Stimulated activated CD8-positive, alpha-beta memory T cell treated with anti-CD3 and anti-CD28 coated beads, Interleukin-7, amount 100 ng/mL, for 24 hours (primary cell): ENCODE results near the gene AKAIN1.

Source experiments
- DNase-seq: peaks from one replicate; pipeline ENCODE4 v3.0.0-alpha.2; 2020; ENCODE audit warnings: low read depth

The AKAIN1 gene, protein sequence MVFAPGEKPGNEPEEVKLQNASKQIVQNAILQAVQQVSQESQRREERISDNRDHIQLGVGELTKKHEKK

DNA sequence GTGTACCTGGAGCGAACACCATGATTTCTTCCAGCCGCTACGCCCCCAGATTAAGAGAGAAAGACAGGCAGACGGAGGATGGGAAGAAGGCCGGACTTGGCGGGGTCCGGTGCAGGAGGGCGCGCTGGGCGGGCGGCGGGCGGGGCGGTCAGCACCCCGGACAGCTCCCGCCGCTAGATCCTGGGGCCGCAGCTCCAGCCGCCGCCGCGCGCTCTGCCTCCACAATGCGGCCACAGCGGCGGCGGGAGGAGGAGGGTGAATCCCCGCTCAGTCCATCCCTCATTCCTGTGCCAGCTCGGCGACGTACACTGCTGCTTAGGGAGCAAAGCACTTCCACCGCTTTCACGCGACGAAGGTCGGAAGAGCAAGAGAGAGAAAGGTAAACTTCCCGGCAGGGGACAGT lies at the start of gene AKAIN1:
AKAIN1 (minus strand) TSS at position 226 of the 403 bp plus-strand sequence; CDS start at position 22, 204 bp downstream.
- DNase-seq, result no peak

DNA sequence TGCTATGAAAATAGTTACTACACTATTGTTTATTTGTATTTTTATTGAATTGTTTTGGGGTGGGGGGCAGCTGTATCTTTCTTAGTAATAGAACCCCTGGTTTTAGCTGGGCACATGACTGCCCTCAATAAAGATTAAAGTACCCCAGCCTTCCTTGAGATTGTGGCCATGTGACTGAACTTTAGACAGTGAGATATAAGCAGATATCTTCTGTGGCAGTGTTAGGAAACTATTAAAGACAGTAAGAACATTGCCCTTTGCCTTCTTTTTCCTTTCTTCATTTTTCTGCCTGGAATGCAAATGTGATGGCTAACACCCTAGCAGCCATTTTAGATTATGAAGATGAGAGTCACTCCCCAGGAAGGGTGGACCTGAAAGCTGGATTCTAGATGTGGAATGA lies 47.9 kb upstream of the AKAIN1 start:
- no peak for DNase-seq

DNA sequence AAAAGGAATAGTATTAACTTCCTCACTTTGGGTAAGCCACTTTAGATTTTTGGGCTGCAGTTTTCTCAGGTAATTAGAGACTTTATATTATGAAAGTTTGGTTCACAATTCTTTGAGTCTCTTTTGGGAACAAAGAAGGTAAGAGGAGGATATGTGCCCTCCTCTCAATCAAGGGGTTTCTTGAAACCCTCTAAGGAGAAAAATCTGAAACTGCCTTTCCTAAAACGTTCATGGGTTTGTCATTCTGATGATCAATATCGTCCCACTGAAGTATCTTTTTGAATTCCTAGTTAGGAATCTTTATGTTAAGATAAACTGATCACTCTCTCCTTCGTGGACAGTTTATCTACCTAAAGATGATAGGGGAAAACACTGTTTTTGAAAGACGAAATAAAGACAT lies 42.4 kb upstream of the AKAIN1 start:
- no peak for DNase-seq

DNA sequence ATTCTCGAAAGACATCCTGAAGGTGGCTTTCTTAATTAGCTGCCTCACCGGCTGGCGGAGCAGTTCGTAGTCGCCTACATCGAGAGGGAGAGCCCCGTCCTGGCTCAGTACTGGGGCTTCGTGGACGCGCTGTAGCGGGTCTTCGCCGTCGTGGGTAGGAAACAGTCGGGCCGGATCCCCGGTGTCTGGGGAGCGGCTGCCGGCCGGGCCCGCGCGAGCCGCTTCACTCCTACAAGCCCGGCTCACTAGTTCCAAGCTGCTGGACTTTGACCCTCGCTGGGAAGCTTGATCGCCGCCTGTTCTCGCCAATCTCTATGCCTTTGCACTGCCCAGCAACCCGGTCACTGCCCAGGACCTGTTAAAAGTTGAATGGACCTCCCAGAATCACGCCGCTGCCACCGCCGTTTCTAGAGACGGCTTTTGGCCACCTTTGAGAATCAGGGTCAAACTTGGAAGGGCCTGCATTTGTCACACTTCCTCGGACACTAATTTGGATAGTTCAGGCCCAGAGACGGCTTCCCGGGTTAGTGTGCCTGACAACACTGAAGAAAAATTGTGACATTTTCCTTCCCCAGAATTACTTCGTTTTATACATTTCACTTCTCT lies 41.4 kb upstream of the AKAIN1 start:
- DNase-seq, result no peak

DNA sequence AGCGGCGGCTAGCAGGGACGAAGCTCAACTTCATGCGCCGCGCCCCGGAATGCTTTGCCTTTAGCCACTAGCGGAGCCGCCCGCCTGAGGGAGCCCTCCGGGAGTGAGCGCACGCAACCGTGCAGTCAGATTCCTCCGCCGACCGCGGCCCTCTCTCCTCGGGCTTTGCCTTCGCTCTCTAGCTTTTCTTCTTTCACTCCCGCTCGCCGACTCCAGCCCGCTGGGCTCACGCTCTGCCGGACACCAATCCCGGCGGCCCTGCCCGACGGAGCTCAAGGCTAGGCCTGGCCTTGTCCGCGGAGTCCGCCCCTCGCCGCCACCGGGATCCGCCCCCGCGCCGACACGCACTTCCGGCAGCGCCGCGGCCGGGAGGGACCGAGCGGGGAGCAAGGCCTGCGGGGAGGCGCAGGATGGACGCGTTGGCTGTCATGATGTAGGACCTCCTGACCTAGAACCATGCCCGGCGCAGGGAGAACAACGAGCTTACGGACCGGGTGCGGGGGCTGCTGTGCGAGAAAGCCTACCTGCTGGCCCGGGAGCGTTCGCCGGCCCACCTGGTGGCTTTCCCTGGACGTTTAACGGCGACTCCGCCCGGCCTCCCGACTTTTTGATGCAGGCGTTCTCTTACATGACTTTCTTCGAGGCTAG lies 40.8 kb upstream of the AKAIN1 start:
- peak; percentile 78 for DNase-seq

DNA sequence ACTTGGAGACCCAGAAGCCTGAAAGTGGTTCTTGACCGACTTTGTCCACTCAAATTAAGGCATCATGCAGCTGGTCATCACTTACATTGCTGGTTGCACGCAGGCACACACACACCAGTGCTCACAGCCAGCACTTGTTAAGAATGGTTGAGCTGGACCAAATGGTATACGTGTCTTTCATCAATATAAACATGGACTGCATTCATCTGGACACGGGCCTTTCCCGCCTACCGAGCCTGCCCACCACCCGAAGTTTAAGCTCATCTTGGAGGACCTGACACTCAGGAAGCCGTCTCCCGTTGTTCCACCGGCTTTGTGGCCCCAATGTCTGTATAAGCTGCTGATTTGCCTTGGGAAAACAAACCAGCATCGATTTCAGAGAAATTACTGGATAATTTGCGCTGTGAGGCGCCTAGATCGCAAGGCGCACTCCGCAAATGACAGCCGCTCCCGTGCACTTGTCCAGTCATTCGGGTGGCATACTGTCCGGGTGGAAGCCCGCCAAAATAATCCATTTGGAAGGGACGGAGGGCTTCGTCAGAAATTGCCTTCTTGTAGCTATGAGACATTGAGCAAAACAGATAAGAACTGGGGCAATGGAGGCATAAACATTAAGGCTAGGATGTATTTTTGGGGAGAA lies 40.1 kb upstream of the AKAIN1 start:
- DNase-seq, result no peak

DNA sequence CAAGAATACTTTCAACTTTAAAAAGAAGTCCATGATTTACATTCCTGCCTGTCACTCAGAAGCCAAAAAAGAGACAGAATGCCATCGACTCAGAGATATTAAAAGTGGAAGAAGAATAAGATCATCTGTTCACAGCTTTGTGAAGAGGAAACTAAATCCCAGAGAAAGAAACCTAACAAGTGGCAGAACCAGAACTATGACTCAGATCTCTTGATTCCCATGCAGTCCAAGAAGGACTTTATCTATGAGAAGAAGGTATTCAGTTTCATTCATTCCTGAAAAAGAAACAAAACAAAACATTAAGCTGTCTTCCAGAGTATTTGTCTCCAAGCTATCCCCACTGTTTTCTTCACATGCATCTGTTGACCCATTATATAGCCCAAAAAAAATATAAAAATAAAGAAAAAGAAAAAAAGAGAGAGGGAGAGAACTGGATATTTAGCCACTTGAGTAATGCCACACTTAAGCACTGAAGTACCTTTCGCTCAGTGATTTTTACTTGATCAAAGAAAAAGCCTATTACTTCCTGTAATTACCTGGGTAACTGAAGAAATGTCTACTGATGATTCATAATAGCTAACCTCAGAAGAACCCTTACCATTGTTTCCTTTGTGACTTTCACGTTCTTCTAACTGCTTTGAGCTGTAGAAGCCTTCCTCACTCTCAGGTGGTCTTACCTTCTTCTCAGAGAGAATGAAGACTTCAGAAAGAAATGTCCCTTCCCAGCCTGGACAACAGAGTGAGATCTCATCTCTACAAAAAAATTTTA lies 17.7 kb upstream of the AKAIN1 start:
- DNase-seq, result no peak

DNA sequence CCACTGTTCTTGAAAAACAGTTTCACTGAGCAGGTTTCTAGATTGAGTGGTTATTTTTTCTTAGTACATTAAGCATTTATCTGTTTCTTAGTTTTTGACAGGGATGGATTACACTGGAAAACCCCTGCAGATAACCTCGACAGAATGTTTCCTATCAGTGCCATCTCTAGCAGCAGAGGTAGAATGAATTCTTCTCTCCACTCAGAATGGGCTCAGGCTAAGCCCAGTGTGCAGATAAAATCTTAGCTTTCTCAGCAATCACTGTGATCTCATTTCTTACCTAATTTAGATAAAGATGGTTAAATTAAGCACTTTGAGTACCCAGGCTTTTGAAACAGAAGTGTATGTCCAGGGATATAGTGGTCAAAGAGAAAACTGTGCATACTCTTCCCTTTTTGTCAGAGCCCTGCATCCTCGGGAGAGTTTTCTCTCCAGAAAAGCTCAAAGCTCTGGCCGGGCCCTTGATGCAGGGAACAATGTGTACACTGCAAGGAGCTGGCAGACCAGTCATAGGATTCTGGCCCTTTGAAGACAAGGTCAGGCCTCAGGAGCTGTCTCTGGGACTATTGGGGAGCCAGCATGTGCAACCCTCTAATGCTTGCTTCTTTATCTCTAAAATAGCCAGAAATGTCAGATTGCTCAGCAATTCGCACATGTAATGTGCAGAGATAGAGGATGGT lies 10.6 kb upstream of the AKAIN1 start:
- DNase-seq, result no peak

DNA sequence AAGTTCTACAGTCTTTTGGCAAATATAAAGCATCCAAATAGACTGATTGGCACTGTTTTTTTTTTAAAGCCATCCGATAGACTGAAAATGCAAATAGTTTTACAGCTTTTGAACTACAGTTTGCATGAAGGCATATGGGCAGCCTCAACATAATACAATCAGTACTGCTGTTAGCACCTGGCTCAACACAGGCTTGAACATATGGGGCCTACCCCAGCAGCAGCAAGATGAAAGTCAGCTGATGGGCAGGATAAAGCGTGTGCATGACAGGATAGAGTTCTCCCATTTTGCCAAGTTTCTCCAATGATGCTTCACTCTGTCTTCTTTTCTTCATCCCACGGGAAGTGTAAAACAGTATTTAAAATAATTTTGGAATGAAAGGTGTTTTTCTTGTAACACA lies 1.3 kb upstream of the AKAIN1 start:
- DNase-seq, result no peak

DNA sequence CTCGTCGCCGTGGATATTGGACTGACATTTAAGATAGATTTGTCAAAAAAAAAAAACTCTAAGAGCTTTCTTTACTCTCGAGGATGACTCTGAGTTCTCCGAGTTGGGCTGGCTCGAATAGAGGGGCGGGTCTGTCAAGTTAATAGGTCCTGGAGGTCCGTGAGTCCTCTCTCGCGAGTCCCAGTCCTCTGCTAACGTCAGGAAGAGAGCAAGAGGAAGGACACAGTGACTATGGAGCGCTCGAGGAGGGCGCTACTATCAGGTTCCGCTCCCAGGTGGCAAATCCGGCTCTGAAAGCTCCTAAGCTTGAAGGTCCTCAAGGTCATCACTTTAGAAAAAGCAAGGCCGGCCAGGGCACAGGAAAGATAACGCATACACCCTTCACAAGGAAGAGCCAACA lies 404 bp upstream of the AKAIN1 start:
- no peak for DNase-seq

DNA sequence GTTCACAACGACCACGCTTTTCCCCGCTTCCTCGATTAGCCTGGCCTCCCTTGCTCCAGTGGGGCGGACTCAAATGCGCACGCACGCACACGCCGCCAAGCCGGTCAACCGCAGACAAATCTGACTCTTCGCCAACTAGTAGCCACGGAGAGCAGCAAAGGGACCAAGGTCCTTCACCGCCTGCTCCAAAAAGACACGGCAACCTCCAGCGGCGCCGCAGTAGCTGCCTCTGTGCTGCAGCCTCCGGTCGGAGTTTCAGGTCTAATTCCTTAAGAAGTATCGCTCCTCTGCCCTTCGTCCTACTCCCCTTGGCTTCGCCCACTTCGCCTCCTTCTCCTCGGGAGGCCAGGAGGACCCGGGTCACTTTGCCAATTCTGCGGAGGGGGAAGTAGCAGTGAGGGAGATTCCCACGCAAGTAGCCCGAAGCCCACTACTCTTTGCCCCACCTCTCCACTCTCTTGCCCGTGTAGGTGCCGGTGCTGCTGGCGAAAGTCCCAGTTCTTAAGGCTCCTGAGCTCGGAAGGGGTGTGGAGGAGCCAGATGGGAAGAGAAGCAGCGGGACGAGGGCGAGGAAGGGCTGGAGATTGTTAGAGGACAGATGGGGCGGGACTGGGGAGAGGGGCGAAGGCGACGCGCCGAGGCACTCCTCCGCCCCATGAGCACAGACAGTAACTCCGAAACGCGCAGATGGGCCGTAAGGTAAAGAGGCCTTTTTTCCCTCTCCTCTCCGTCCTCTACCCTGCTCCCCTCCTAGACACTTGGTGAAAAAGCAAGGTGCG lies 615 bp downstream of the AKAIN1 start:
- DNase-seq, result no peak

DNA sequence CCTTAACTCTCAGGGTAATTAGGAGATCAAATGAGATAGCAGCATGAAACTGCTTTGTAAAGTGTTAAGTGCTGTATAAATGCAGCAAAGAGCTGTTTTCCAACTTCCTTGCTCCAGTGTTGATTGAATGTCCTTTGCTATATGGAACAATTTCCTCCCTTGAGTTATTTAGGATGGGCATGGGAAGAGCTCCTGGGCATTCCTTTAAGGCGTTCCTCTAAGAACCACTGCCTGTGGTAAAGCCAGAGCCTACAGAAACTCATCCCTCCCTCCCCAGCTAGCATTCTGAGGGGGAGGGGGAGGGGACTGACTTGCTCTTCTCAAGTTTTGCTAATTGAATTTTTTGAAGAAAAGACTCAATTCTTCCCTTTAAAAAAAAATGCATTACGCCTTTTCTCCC lies 1.4 kb downstream of the AKAIN1 start:
- DNase-seq, result no peak

DNA sequence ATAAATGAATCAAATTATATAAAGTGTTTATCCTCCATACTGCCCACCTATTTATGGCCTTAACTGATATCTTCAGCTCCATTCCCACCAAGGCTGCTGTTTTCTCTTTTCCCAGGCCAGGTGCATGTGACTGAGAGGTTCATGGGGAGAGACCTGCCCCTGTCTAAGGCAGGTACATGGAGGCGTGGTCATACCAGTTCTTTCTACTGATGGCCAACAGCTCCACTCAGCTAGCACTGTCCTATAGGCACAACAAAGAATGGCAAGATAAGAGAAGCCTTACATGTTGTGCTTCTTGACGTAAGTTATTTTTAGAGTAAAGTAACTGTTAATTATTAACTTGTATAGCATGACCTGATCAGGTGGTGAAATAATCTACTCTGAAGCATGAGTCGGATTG lies 16.8 kb downstream of the AKAIN1 start:
- no peak for DNase-seq

DNA sequence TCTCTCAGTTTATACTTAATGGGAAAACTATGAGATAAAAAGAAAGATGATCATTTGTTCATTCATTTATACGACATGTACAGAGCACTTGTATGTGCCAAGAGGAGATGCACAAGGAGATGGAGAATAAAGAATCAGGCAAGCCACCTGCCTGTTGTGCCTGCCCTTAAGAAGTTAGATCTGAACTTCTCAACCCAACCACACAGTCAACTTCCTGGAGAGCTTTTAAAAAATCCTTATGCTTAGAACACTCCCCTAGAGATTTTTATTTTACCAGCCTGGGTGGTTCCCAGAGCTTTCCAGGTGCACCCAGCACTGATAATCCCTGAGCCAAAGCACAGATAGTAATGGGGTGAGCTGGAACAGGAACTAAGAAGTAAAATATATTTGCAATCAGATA lies 18.5 kb downstream of the AKAIN1 start:
- no peak for DNase-seq

DNA sequence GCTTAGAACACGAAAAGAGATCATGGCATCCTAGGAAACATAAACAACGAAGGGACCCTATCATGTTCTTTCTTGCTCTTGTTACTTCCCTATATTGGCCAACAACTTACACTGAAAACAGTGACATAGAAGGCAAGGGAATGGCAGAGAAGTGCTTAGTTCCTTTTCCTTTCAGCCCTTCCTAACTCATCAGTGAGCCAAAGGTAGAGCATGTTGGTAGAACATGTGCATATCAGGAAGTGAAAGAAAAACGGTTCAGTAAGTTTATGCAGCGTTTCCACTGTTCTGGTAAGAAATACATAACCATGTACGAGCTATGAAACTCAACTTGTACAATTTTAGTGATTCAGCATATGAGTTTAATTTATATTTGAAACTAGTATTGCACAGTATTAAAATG lies 21.7 kb downstream of the AKAIN1 start:
- DNase-seq, result no peak

DNA sequence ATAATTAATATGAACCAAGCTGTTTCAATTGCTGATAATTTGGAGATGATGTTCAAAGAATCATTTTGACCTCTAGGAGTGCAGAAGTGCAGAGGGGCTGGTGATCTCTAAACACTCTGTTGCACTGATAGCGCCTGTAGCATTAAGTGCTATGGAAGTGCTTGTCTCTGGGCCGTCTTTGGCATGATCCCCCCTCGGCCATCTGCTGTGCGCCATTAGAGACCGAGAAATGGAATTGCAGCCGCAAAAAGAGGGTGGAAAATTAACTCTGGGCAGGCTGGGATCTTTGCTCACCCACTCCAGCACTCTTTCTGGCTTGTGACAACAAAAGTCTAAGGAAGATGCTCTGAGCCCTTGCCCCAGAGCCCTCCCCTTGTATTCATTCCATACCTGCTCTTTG lies 23.4 kb downstream of the AKAIN1 start:
- no peak for DNase-seq

DNA sequence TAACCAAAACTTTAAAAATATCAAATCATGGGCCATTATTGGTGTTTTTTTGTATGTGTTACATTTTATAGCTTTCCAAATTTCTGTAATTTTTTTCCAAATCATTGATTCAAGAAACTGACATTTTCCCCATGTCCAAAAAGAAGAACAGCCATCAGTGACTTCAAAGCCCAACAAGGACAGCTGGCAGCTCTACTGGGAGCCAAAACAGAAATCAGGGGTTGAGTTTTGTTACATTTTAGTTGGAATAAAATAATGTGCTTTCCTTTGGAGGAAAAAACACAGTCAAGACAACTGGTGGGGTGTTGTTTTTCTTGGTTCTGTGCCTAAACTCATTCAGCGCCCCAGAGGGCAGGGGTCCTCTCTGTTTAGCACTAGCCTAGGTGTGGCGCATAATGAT lies 23.8 kb downstream of the AKAIN1 start:
- DNase-seq, result no peak

DNA sequence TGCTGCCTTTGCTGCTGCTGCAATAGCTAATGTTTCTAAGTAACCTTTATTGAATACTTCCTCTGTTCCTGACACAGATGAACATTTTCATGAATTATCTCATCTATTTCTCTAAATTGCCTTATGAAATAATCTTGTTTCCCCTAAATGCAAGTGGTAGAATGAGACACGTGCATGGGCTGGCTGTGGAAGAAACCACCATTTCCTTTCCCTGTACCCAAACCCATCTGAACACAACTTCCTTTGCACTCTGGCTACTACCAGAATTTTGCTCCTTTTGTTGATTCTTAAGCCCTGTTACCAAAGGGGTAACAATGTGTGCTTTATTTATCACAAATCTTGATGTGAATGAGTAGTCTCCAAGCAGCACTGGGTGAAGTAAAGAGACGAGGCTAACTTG lies 29.2 kb downstream of the AKAIN1 start:
- DNase-seq, result no peak

DNA sequence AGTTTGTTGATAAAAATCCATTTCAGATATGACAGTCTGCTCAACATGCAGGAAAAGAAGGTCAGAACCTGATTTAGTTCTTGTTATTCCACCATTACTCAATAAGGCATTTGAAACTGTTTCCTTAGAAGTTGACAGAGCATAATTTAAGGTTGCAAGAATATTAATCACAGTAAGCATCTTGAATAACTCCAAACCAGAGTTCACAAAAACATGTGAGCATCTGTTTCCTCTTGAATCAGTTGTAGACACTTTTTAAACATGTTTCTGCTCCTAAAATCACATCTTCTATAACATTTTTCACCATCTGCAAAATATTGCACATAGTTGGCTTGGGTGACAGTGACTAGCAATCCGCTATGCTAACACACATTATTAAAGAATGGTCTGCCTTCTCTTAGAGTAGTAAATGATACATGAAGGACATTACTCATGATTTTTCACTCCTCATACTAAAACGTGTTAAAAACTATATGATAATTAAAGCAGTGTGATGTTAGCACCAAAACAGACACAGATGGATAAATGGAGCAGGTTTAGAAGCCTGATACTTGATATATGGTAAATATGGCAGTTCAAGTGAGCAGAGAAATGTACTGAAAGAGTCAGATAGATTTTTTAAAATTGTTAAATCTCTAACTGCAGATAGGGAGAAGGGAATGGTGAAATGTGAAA lies 30.3 kb downstream of the AKAIN1 start:
- DNase-seq, result no peak

DNA sequence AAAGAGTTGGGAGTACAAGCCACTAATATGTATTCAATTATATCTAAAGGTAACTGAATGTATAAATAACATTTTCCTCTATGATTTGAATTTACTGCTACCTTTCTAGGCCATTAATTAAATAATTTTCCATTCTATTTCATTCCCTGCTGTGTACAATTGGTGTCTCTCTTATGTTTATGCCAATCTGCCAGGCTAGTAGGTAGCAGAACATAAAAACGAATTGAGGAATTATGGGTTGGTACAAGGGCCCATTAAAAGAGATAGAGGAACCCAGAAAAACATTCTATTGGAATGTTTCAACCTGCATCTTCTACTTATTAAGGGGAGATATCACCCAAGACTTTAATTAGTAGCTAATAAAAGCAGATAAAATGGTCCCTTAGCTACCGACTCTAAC lies 32.2 kb downstream of the AKAIN1 start:
- DNase-seq, result no peak

DNA sequence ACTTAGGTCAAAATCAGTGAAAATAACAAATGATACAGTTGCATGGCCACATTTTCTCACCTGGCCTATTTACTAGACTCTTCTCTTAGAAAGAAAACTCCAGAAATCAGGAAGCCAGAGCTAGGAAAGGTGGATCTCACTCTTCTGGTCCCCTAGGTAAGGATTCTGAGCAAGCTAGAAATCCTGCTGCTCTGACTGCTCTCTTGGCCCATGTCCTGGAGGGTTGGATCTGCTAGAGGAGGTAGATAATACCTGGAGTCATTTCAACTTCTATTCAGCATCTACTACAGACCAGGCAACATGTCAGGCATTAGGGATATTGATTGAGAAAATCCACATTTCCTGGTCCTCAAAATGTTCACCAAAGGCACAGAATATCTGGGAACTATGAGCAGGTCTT lies 34.9 kb downstream of the AKAIN1 start:
- DNase-seq, result no peak
